Stomach (tissue), 4 donors: ENCODE data around the gene UGT2A1.
"Not testable (repeated sequence)": the region's sequence is repeated elsewhere in the genome, so short reads cannot be mapped to it uniquely, and the experiment has no call there.

ENCODE experiments used
- EP300 ChIP-seq: sonication (generic); formaldehyde crosslinking; IDR thresholded peaks from one replicate; pipeline ENCODE4 v1.6.1; 2017; ENCODE audit warnings: antibody characterized with exemption
- POLR2A ChIP-seq, 4 donors: fragments of 450-650 bp; IDR thresholded peaks; one replicate each; pipeline ENCODE4 v1.6.1; 2016; ENCODE audit warnings: antibody characterized with exemption in 4 of 4, control low read depth in 2 of 4, mild to moderate bottlenecking in 1 of 4, moderate library complexity in 1 of 4
- POLR2AphosphoS5 ChIP-seq, 3 donors: sonication (generic); formaldehyde crosslinking; IDR thresholded peaks; one replicate each; pipeline ENCODE4 v1.6.1; 2016; ENCODE audit warnings: antibody characterized with exemption in 3 of 3
- TF ChIP-seq, protein P1 (sequence below), 7 experiments: fragments of 450-650 bp in 4 of 7; fragments of 200-600 bp in 3 of 7; sonication (generic) in 3 of 7; IDR thresholded peaks; one replicate each; pipeline ENCODE4 v1.5.1; 2016 to 2019; ENCODE audit warnings: antibody characterized with exemption in 7 of 7, control low read depth in 2 of 7, mild to moderate bottlenecking in 1 of 7

DNA sequence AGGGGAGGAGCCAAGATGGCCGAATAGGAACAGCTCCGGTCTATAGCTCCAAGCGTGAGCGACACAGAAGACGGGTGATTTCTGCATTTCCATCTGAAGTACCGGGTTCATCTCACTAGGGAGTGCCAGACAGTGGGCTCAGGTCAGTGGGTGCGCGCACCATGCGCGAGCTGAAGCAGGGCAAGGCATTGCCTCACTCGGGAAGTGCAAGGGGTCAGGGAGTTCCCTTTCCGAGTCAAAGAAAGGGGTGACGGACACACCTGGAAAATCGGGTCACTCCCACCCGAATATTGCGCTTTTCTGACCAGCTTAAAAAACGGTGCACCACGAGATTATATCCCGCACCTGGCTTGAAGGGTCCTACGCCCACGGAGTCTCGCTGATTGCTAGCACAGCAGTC lies 11.0 kb upstream of the UGT2A1 start:
- TF ChIP-seq, protein P1, sequence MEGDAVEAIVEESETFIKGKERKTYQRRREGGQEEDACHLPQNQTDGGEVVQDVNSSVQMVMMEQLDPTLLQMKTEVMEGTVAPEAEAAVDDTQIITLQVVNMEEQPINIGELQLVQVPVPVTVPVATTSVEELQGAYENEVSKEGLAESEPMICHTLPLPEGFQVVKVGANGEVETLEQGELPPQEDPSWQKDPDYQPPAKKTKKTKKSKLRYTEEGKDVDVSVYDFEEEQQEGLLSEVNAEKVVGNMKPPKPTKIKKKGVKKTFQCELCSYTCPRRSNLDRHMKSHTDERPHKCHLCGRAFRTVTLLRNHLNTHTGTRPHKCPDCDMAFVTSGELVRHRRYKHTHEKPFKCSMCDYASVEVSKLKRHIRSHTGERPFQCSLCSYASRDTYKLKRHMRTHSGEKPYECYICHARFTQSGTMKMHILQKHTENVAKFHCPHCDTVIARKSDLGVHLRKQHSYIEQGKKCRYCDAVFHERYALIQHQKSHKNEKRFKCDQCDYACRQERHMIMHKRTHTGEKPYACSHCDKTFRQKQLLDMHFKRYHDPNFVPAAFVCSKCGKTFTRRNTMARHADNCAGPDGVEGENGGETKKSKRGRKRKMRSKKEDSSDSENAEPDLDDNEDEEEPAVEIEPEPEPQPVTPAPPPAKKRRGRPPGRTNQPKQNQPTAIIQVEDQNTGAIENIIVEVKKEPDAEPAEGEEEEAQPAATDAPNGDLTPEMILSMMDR (IDR thresholded peaks at IDR 0.05), result not testable (repeated sequence)
- TF ChIP-seq POLR2AphosphoS5 (IDR thresholded peaks at IDR 0.05); POLR2A (IDR thresholded peaks at IDR 0.05); EP300: not testable (repeated sequence)
